Stimulated activated CD4-positive, alpha-beta T cell treated with anti-CD3 and anti-CD28 coated beads, Interleukin-12 subunit alpha, Interleukin-12 subunit beta, amount 100 ng/mL, for 24 hours (primary cell): ENCODE results near the gene MROH2A.

ENCODE experiments used
- DNase-seq, 2 experiments: peaks; one replicate each; pipeline ENCODE4 v3.0.0-alpha.2; 2020; ENCODE audit warnings: low read depth in 2 of 2

Gene MROH2A

GRCh38 chr2:233835230-233836186 lies 57.4 kb downstream of the MROH2A start:
- no peak for DNase-seq

GRCh38 chr2:233836359-233836758 lies 58.2 kb downstream of the MROH2A start:
- no peak for DNase-seq

GRCh38 chr2:233837694-233838229 lies 59.6 kb downstream of the MROH2A start:
- DNase-seq, result no peak

GRCh38 chr2:233838251-233838650 lies 60.1 kb downstream of the MROH2A start:
- DNase-seq, result no peak

- DNase-seq, result no peak
Observed at GRCh38 chr2:233838726-233839446, 60.8 kb downstream of the MROH2A start.

- no peak for DNase-seq
Observed at GRCh38 chr2:233839447-233839820, 61.3 kb downstream of the MROH2A start.

- DNase-seq, result no peak
Observed at GRCh38 chr2:233840520-233840919, 62.4 kb downstream of the MROH2A start.

GRCh38 chr2:233841183-233841582 lies 63.1 kb downstream of the MROH2A start:
- no peak for DNase-seq

- DNase-seq, result no peak
Observed at GRCh38 chr2:233844064-233844807, 66.1 kb downstream of the MROH2A start.

GRCh38 chr2:233844836-233845235 lies 66.7 kb downstream of the MROH2A start:
- no peak for DNase-seq

- no peak for DNase-seq
Observed at GRCh38 chr2:233845301-233846060, 67.4 kb downstream of the MROH2A start.

GRCh38 chr2:233846387-233847247 lies 68.5 kb downstream of the MROH2A start:
- DNase-seq, result no peak

GRCh38 chr2:233847248-233847898 lies 69.2 kb downstream of the MROH2A start:
- DNase-seq, result no peak

GRCh38 chr2:233848276-233848675 lies 70.1 kb downstream of the MROH2A start:
- no peak for DNase-seq

- no peak for DNase-seq
Observed at GRCh38 chr2:233849607-233850271, 71.6 kb downstream of the MROH2A start.

- DNase-seq, result no peak
Observed at GRCh38 chr2:233850745-233851144, 72.6 kb downstream of the MROH2A start.

GRCh38 chr2:233851169-233851568 lies 73.0 kb downstream of the MROH2A start:
- DNase-seq, result no peak

GRCh38 chr2:233852056-233852455 lies 73.9 kb downstream of the MROH2A start:
- DNase-seq, result no peak

- DNase-seq, result no peak
Observed at GRCh38 chr2:233853353-233853752, 75.2 kb downstream of the MROH2A start.
